Left ventricle myocardium inferior (tissue), 1 donor: ENCODE measurements around the gene SLC38A1. TPM values are rescaled to one million over a fixed set of nuclear protein-coding genes. Genes with fewer than 3 reads are reported as not detected.

Experiments
- DNase-seq: peaks from one replicate; pipeline ENCODE4 v3.0.0-alpha.2; 2020
- H3K27ac ChIP-seq: fragments of 200-600 bp; replicated peaks from 2 replicates; pipeline ENCODE4 v1.8.0; 2021
- H3K27me3 ChIP-seq: fragments of 200-600 bp; 2 replicates; pipeline ENCODE4 v1.8.0; 2021; ENCODE audit warnings: low read depth
- H3K36me3 ChIP-seq: fragments of 200-600 bp; 2 replicates; pipeline ENCODE4 v1.8.0; 2021
- H3K4me1 ChIP-seq: fragments of 200-600 bp; 2 replicates; pipeline ENCODE4 v1.8.0; 2021
- H3K4me3 ChIP-seq: fragments of 200-600 bp; 2 replicates; pipeline ENCODE4 v1.8.0; 2021; ENCODE audit warnings: mild to moderate bottlenecking, moderate library complexity
- H3K9me3 ChIP-seq: fragments of 200-600 bp; replicated peaks from 2 replicates; pipeline ENCODE4 v1.8.0; 2021
- CTCF ChIP-seq: fragments of 200-600 bp; IDR thresholded peaks from 2 replicates; pipeline ENCODE4 v1.8.0; 2021; ENCODE audit warnings: antibody characterized with exemption, mild to moderate bottlenecking, borderline replicate concordance
- intact Hi-C: fragments of 100-400 bp; cut with micrococcal nuclease; formaldehyde crosslinking; loops from one replicate; pipeline ENCODE4 v1.11.0; 2022
- total RNA-seq: library from RNA; stranded (reverse); fragmentation: NEBNext Ultra II Directional; extraction: Animal tissue kit (Norgen Biotek cat#: 25700); gene quantifications from one replicate; pipeline ENCODE4 v1.2.1, GENCODE V29; 2021
- donor health status: DM: no; HTN: yes; CAD: no; lungs with severe emphysema.

Gene SLC38A1
- total RNA-seq, 1 donor from 2014 or later, result 134 TPM

- Histone ChIP-seq H3K9me3 (peaks cover 61% of the 10 kb centered on the region), H3K36me3 (no peaks in the 10 kb centered on the region), H3K4me3 (no peak overlapping the region), H3K4me1 (no peaks in the 10 kb centered on the region), H3K27me3 (no peaks in the 10 kb centered on the region), H3K27ac (no peak overlapping the region)
- no peak for TF ChIP-seq CTCF
- intact Hi-C loops, result no loop called here
- no peak for DNase-seq
Observed at GRCh38 chr12:46282829-46283228, 14.0 kb upstream of the SLC38A1 start.

GRCh38 chr12:46276756-46277155, 7.9 kb upstream of the SLC38A1 start:
- no peaks in the 10 kb centered on the region for H3K4me1 ChIP-seq
- H3K36me3 ChIP-seq, result no peaks in the 10 kb centered on the region
- peaks cover 4% of the 10 kb centered on the region for H3K9me3 ChIP-seq
- H3K27me3 ChIP-seq, result no peaks in the 10 kb centered on the region
- no peak overlapping the region for H3K27ac ChIP-seq
- no peak for DNase-seq
- intact Hi-C loops, result no loop called here
- H3K4me3 ChIP-seq, result no peak overlapping the region
- no peak for TF ChIP-seq CTCF

- no peaks in the 10 kb centered on the region for H3K9me3 ChIP-seq
- no peak overlapping the region for H3K4me3 ChIP-seq
- H3K27me3 ChIP-seq, result peaks cover 32% of the 10 kb centered on the region
- TF ChIP-seq CTCF, result no peak
- H3K27ac ChIP-seq, result no peak overlapping the region
- H3K4me1 ChIP-seq, result peaks cover 30% of the 10 kb centered on the region
- intact Hi-C loops, result no loop called here
- DNase-seq, result no peak
- no peaks in the 10 kb centered on the region for H3K36me3 ChIP-seq
Observed at GRCh38 chr12:46271863-46272262, 3.0 kb upstream of the SLC38A1 start.

- TF ChIP-seq CTCF, result no peak
- intact Hi-C loops, result loop anchor here (10.0 kb wide), 1 partner anchor 65 kb away; no protein-coding TSS in a partner anchor
- H3K36me3 ChIP-seq, result no peaks in the 10 kb centered on the region
- peaks cover 51% of the 10 kb centered on the region for H3K4me1 ChIP-seq
- H3K27me3 ChIP-seq, result peaks cover 37% of the 10 kb centered on the region
- peak overlapping the region; percentile 77 for H3K4me3 ChIP-seq
- DNase-seq, result no peak
- H3K9me3 ChIP-seq, result no peaks in the 10 kb centered on the region
- peak overlapping the region; percentile 86 for H3K27ac ChIP-seq
Observed at GRCh38 chr12:46269429-46270241, 792 bp upstream of the SLC38A1 start.

- H3K27me3 ChIP-seq, result peaks cover 37% of the 10 kb centered on the region
- TF ChIP-seq CTCF, result no peak
- peaks cover 64% of the 10 kb centered on the region for H3K4me1 ChIP-seq
- no peak for DNase-seq
- intact Hi-C loops, result loop anchor here (10.0 kb wide), 1 partner anchor 63 kb away; no protein-coding TSS in a partner anchor
- no peaks in the 10 kb centered on the region for H3K36me3 ChIP-seq
- peak overlapping the region; percentile 77 for H3K4me3 ChIP-seq
- peak overlapping the region; percentile 86 for H3K27ac ChIP-seq
- H3K9me3 ChIP-seq, result no peaks in the 10 kb centered on the region
Observed at GRCh38 chr12:46267825-46268582, 839 bp downstream of the SLC38A1 start.
